Activated CD8-positive, alpha-beta memory T cell treated with anti-CD3 and anti-CD28 coated beads, Interleukin-2, amount 50 U/mL, for 48 hours (primary cell): Measurements from ENCODE around the gene GPC5.
"Not testable (repeated sequence)": the region's sequence is repeated elsewhere in the genome, so short reads cannot be mapped to it uniquely, and the experiment has no call there.

Experiments
- DNase-seq: peaks from one replicate; pipeline ENCODE4 v3.0.0-alpha.2; 2020

GPC5 gene

GRCh38 chr13:91398413-91399188 is at the start of gene GPC5:
Gene GPC5 (plus strand): TSS chr13:91398621.
- peak; percentile 94 for DNase-seq

- DNase-seq: peak; percentile 99
These were observed 49.5 kb upstream of the GPC5 start for GRCh38 chr13:91348906-91349435.

- no peak for DNase-seq
These were observed 48.2 kb upstream of the GPC5 start for GRCh38 chr13:91349992-91350911.

- DNase-seq: no peak
These were observed 47.3 kb upstream of the GPC5 start for GRCh38 chr13:91351123-91351522.

- no peak for DNase-seq
These were observed 46.4 kb upstream of the GPC5 start for GRCh38 chr13:91351980-91352379.

GRCh38 chr13:91352891-91353290 is 45.5 kb upstream of the GPC5 start:
- DNase-seq: not testable (repeated sequence)

- DNase-seq: no peak
These were observed 44.9 kb upstream of the GPC5 start for GRCh38 chr13:91353494-91353893.

- no peak for DNase-seq
These were observed 43.2 kb upstream of the GPC5 start for GRCh38 chr13:91355099-91355825.

- DNase-seq: no peak
These were observed 42.4 kb upstream of the GPC5 start for GRCh38 chr13:91355826-91356710.

- DNase-seq: no peak
These were observed 41.4 kb upstream of the GPC5 start for GRCh38 chr13:91356919-91357612.

- DNase-seq: no peak
These were observed 40.6 kb upstream of the GPC5 start for GRCh38 chr13:91357613-91358386.

- no peak for DNase-seq
These were observed 40.0 kb upstream of the GPC5 start for GRCh38 chr13:91358387-91358782.

- no peak for DNase-seq
These were observed 39.3 kb upstream of the GPC5 start for GRCh38 chr13:91359111-91359510.

GRCh38 chr13:91359631-91360030 is 38.8 kb upstream of the GPC5 start:
- DNase-seq: no peak

GRCh38 chr13:91360246-91360751 is 38.1 kb upstream of the GPC5 start:
- DNase-seq: no peak

GRCh38 chr13:91361755-91362271 is 36.6 kb upstream of the GPC5 start:
- no peak for DNase-seq

- DNase-seq: no peak
These were observed 35.5 kb upstream of the GPC5 start for GRCh38 chr13:91362908-91363307.

- DNase-seq: no peak
These were observed 30.3 kb upstream of the GPC5 start for GRCh38 chr13:91368101-91368500.

GRCh38 chr13:91368676-91369440 is 29.6 kb upstream of the GPC5 start:
- no peak for DNase-seq
